Measurements from ENCODE around the gene WDR91.

DNA sequence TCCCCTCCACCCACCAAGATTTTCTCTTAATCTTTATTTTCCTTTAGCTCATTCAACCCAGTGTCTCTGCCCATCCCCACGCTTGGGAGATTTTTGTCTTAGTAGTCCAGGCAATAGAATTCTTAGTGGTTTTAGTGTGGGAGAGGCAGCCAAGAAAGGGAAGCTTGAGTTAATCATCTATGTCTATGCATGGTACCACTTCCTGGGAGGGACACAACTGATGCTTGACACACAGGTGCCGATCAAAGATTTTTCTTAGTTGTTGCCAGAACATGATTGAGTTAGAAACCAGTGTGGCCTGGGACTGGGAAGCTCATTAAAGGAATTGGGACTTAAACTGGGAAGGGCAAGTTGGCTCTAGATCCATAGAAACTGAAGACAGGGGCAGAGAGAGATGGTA, 25.4 kb upstream of the WDR91 start:
- TF ChIP-seq CTCF (IDR thresholded peaks at IDR 0.05; ENCODE audit: extremely low read depth in 1 of 2, insufficient read depth in 1 of 2, low read depth in 1 of 2, low read length in 2 of 2) (no peak), JUN (IDR thresholded peaks at IDR 0.05; ENCODE audit: borderline replicate concordance, insufficient read depth, insufficient read length, low read depth) (no peak)

Data from endothelial cell of umbilical vein (primary cell).